Mammary epithelial cell (primary cell): Measurements from ENCODE around the gene LAMC3.

Experiments
- EZH2 ChIP-seq: IDR thresholded peaks from 2 replicates; pipeline ENCODE4 v1.6.1; 2012; ENCODE audit warnings: low read length, inconsistent platforms, borderline replicate concordance
- TF ChIP-seq, protein P1 (sequence below), 2 donors: IDR thresholded peaks in 1 of 2; conservative IDR thresholded peaks in 1 of 2; 2 replicates each; pipeline ENCODE4 v1.5.1; 2011 to 2012; ENCODE audit warnings: inconsistent platforms in 2 of 2, low read length in 2 of 2, mild to moderate bottlenecking in 2 of 2, control low read depth in 1 of 2, low read depth in 1 of 2; ENCODE audit not compliant: insufficient read depth in 1 of 2; ENCODE audit errors: extremely low read depth in 1 of 2

- TF ChIP-seq, protein P1, sequence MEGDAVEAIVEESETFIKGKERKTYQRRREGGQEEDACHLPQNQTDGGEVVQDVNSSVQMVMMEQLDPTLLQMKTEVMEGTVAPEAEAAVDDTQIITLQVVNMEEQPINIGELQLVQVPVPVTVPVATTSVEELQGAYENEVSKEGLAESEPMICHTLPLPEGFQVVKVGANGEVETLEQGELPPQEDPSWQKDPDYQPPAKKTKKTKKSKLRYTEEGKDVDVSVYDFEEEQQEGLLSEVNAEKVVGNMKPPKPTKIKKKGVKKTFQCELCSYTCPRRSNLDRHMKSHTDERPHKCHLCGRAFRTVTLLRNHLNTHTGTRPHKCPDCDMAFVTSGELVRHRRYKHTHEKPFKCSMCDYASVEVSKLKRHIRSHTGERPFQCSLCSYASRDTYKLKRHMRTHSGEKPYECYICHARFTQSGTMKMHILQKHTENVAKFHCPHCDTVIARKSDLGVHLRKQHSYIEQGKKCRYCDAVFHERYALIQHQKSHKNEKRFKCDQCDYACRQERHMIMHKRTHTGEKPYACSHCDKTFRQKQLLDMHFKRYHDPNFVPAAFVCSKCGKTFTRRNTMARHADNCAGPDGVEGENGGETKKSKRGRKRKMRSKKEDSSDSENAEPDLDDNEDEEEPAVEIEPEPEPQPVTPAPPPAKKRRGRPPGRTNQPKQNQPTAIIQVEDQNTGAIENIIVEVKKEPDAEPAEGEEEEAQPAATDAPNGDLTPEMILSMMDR (conservative IDR thresholded peaks at IDR 0.05 in 1 of 2, IDR thresholded peaks at IDR 0.05 in 1 of 2; ENCODE audit: extremely low read depth in 1 of 2, insufficient read depth in 1 of 2, low read depth in 1 of 2, low read length in 2 of 2): no peak
- no peak for TF ChIP-seq EZH2
Observed at GRCh38 chr9:131049829-131050715, 41.1 kb downstream of the LAMC3 start.
